Stimulated activated CD4-positive, alpha-beta T cell treated with anti-CD3 and anti-CD28 coated beads, Interleukin-4, amount 100 ng/mL, for 24 hours (primary cell): ENCODE data around the gene ACADS.

Source experiments
- DNase-seq: peaks from one replicate; pipeline ENCODE4 v3.0.0-alpha.2; 2020

Gene ACADS

GRCh38 chr12:120725659-120726509 lies at the start of gene ACADS:
Gene ACADS, plus strand, starts transcription at chr12:120725826. Its CDS starts 60 bp downstream, at chr12:120725886.
- peak; percentile 88 for DNase-seq

GRCh38 chr12:120677765-120678473 lies 47.7 kb upstream of the ACADS start:
- DNase-seq: no peak

- DNase-seq: no peak
Observed at GRCh38 chr12:120678572-120678971, 47.1 kb upstream of the ACADS start.

- no peak for DNase-seq
Observed at GRCh38 chr12:120680165-120680738, 45.4 kb upstream of the ACADS start.

GRCh38 chr12:120684523-120684932 lies 41.1 kb upstream of the ACADS start:
- DNase-seq: peak; percentile 15

GRCh38 chr12:120685522-120685921 lies 40.1 kb upstream of the ACADS start:
- DNase-seq: no peak

- peak; percentile 97 for DNase-seq
Observed at GRCh38 chr12:120686151-120686689, 39.4 kb upstream of the ACADS start.

GRCh38 chr12:120686690-120687577 lies 38.7 kb upstream of the ACADS start, which contains the start of gene MLEC:
Gene MLEC, plus strand, starts transcription at chr12:120687149. Its CDS starts 148 bp downstream, at chr12:120687297.
- DNase-seq: peak; percentile 99

GRCh38 chr12:120687578-120688289 lies 37.9 kb upstream of the ACADS start:
- DNase-seq: peak; percentile 48

GRCh38 chr12:120688527-120689071 lies 37.0 kb upstream of the ACADS start:
- no peak for DNase-seq

- DNase-seq: no peak
Observed at GRCh38 chr12:120689397-120690082, 36.1 kb upstream of the ACADS start.

- DNase-seq: no peak
Observed at GRCh38 chr12:120690083-120690450, 35.6 kb upstream of the ACADS start.

- no peak for DNase-seq
Observed at GRCh38 chr12:120690978-120691377, 34.6 kb upstream of the ACADS start.

GRCh38 chr12:120692524-120693033 lies 33.0 kb upstream of the ACADS start:
- DNase-seq: no peak

- DNase-seq: no peak
Observed at GRCh38 chr12:120693848-120694247, 31.8 kb upstream of the ACADS start.

- no peak for DNase-seq
Observed at GRCh38 chr12:120696626-120697025, 29.0 kb upstream of the ACADS start.

- no peak for DNase-seq
Observed at GRCh38 chr12:120697344-120697743, 28.3 kb upstream of the ACADS start.

GRCh38 chr12:120698665-120699064 lies 27.0 kb upstream of the ACADS start:
- DNase-seq: no peak

GRCh38 chr12:120699553-120699952 lies 26.1 kb upstream of the ACADS start:
- DNase-seq: no peak

GRCh38 chr12:120700886-120701285 lies 24.7 kb upstream of the ACADS start:
- DNase-seq: no peak
